ENCODE results near the gene P3H3.

Gene P3H3

DNA sequence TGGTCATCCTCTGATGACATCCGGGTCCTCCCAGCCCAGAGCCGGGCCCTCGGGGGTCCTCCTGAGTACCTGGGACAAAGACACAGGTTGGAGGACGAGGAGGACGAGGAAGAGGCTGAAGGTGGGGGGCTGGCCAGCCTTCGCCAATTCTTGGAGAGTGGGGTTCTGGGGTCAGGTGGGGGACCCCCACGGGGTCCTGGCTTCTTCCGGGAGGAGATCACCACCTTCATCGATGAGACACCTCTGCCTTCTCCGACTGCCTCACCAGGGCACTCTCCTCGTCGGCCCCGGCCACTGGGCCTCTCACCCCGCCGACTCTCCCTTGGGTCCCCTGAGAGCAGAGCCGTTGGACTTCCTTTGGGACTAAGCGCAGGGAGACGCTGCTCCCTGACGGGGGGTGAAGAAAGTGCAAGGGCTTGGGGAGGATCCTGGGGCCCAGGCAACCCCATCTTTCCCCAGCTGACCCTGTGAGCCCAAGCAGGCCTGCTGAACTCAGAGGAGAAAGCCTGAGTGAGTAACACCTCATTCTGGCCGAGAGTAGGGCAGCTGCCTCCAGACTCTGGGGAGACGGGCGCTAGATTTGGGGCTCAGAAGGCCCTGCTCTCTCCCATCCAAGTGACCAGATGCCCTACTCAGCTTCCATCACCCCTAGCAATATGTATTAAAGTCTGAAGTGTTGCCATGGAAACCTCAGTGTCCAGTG lies 1.3 kb upstream of the P3H3 start:
- DNase-seq: no peak

DNA sequence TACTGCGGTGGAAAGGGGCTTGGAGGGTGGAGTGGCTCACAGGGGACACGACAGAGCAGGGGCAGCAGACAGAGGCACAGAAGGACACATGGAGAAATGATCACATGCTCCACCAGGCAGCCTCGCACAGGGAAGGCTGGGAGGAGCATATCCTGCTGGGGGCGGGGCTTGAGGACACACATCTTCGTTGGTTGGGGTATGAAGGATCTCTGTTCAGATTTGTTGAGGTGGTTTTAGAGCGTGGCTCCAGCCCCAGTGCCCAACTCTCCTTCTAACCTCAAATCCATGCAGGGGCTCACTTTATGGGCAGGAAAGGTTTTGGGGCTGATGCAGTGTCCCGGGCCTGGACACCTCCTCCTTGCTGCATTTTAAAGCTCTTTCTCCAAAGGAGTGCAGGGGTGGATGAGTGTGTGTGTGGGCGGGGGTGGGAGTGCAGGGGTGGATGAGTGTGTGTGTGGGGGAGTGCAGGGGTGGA lies 733 bp upstream of the P3H3 start:
- peak; percentile 66 for DNase-seq

DNA sequence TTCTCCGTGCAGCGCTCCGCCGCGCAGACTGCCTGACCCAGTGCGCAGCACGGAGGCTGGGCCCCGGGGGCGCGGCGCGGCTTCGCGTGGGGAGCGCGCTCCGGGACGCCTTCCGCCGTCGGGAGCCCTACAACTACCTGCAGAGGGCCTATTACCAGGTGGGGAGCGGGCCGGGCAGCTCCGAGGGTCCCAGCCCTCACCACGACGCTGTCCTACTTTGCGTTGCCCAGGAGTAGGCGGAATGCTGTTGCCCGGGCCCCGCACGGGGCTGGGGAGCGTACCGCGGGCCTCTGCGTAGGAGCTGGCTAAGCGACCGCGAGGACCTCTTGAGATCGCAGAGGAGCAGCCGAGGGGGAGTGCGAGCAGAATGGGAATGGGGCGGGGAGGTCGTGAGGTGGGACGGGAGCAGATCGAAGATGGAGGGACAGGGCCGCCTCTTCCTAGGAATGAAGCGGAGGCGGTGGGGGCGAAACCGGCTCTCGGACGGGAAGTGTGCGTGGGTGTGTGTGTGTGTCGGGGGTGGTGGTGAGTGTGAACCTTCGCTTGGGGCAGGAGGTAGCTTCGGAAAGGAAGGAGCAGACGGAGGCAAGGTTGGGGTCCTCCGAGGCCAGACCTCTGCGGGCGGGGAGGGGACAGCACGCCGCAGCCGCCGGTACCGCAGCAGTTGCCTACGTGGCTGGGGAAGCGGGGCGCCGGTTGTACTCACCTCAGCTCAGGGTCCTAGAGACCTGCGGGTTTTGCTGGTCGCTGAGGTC lies 751 bp downstream of the P3H3 start:
- DNase-seq: peak; percentile 51

DNA sequence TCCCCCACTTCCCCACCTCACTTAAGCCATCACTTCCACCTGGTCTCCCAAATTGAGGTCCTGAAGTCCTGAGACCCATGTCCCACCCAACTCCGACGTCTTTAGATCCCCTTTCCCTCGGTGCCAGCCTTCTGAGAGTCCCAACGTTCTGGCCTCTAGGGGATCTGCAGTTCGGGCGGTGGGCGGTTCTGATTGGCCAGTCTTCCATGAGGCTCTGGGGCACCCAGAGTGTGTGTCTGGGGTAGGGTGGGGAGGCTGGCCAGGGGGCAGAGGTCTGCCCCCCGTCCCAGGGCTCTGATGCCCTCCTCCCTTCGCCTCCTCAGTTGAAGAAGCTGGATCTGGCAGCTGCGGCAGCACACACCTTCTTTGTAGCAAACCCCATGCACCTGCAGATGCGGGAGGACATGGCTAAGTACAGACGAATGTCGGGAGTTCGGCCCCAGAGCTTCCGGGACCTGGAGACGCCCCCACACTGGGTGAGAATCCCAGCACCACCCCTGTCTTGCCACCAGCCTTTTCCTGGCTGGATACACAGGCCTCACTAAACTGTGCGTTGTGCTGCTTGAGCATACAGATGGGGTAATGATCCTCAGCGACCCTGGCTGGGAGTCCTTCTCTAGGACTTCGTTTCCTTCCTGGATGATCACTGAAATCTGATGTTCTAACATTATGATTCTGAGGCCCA lies 1.5 kb downstream of the P3H3 start:
- DNase-seq: no peak

DNA sequence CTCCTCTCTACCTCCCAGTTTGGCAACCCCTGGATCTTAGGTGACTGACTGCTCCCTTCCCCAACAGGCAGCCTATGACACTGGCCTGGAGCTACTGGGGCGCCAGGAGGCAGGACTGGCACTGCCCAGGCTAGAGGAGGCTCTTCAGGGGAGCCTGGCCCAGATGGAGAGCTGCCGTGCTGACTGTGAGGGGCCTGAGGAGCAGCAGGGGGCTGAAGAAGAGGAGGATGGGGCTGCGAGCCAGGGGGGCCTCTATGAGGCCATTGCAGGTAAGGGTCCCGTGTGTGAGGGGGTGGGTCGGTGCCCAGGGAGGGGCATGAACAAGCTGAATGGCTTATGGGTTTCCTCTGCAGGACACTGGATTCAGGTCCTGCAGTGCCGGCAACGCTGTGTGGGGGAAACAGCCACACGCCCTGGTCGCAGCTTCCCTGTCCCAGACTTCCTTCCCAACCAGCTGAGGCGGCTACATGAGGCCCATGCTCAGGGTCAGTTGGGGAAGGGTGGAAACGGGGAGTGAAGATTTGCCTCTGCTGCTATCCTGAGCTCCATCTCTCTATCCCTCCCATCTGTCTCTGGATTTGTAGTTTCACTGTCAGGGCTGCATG lies 2.2 kb downstream of the P3H3 start:
- DNase-seq: no peak

DNA sequence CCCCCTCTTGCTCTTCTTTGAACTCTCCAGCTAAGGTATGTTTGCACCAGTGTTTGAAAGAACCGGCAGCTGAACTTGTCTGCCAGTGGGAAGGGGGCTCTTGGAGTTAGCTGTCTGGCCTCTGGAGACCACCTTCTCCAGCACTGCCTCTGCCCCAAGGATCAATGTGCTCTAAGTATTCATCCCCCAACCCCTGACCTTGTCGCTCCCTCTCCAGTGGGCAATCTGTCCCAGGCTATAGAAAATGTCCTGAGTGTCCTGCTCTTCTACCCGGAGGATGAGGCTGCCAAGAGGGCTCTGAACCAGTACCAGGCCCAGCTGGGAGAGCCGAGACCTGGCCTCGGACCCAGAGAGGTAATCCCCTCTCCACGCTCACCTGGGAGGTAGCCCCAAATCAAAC lies 2.8 kb downstream of the P3H3 start:
- DNase-seq: no peak

DNA sequence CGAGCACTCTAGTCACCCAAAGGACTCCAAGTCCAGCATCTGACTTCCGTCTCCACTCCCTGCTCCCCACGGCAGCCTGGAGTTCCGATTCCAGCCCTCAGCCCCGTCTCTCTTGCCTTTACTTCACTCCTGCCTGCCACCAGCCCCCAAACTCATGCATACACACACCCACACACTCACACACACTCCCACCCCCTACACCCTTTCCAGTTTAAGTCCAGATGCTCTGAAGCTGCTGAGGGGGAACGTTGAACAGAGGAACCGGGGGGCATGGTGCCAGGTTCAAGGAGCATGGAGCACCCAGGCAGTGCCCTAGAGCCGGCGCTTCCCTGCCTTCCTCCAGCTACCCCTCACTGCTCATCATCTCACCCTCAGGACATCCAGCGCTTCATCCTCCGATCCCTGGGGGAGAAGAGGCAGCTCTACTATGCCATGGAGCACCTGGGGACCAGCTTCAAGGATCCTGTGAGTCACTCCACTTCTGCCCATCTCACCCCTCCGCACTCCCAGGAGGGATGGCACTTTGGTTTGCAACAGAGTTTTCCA lies 3.3 kb downstream of the P3H3 start:
- no peak for DNase-seq

DNA sequence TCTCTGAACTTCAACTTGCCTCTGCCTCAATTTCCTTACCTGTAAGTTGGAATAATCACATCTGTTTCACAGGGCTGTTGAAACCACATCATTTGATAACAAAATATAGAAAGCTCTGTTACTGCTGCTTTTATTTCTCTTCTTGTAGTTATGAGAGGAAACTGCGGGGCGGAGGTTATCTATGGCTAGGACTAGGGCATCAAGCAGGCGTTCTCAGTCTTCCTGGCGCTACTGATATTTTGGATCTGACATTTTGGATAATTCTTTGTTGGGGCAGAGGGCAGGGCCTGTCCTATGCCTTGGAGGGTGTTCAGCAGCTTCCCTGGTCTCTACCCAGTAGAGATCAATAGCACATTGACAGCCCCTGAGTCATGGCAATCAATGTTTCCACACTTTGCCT lies 3.9 kb downstream of the P3H3 start:
- no peak for DNase-seq

DNA sequence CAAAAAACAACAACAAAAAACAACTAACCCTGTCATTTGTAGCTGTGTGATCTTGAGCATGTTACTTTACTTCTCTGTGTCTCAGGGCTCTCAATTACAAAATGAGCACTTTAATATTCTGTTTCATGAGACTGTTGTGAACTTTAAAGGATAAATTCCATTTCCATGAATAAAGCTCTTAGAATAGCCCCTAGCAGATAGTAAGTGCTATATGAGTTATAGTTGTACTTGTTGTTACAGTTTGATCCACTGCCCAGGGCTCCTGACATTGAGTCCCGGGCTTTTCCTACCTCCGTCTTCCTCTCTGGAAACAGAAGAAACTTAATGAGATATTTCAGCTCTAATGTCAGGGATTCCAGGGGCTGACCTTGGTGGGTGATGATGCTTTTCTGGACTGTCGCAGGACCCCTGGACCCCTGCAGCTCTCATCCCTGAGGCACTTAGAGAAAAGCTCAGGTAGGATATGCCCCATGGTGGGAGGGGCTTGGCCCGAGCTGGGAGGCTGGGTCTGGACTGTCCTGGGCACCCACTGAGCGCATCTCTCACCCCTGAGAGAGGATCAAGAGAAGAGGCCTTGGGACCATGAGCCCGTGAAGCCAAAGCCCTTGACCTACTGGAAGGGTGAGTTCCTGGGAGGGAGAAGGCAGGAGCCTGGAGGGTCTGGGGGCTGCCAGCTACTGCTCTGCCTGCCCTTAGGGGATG lies 5.1 kb downstream of the P3H3 start:
- no peak for DNase-seq

DNA sequence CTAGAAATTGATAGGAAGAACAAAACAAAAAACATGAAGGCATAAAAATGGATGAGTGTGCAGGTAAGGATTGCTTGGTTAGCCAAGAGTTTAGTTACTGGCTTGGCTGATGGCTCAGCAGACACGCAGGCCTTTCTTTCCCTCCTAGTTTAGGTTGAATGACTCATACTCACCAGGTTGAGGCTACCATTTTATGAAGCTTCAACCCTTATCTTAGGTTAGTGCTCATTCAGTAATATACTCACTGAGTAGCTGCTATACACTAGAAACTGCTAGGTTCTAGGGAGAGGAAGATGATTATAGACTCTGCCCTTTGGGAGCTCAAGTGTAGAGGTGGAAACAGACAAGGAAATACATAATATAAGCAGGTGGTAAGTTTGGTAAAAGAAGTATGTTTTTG lies 6.0 kb downstream of the P3H3 start:
- DNase-seq: no peak

DNA sequence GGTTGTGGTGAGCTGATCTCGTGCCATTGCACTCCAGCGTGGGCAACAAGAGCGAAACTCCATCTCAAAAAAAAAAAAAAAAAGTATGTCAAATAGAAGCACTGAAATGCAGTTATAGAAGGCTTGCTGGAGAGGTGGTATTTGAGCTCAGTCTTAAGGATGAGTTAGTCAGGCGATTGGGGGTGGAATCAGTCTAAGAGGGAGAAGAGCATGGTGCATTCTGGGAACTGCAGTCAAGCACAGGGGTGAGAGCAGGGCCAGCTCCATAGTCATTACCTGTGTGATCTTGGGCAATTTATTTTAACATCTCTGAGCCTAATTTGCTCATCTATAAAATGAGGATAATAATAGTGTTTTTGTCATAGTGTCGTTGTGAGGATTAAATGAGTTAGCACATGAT lies 6.7 kb downstream of the P3H3 start:
- DNase-seq: no peak

DNA sequence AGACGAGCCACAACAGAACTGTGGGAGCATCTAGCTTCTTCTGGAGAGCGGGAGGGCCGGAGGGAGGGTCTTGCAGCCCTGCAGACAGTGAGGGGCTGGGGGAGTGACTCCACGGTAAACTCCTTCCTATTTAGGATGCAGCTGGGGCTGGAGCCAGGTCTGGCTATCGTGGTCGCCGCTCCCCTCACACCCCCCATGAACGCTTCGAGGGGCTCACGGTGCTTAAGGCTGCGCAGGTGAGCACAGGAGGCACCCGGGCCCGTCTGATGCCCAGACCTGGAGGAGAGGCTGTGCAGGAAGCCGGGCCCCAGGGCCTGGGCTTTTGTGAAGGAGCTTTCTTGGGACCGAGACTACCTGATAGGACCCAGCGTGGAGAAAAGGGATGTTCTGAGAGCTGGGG lies 8.6 kb downstream of the P3H3 start:
- no peak for DNase-seq

DNA sequence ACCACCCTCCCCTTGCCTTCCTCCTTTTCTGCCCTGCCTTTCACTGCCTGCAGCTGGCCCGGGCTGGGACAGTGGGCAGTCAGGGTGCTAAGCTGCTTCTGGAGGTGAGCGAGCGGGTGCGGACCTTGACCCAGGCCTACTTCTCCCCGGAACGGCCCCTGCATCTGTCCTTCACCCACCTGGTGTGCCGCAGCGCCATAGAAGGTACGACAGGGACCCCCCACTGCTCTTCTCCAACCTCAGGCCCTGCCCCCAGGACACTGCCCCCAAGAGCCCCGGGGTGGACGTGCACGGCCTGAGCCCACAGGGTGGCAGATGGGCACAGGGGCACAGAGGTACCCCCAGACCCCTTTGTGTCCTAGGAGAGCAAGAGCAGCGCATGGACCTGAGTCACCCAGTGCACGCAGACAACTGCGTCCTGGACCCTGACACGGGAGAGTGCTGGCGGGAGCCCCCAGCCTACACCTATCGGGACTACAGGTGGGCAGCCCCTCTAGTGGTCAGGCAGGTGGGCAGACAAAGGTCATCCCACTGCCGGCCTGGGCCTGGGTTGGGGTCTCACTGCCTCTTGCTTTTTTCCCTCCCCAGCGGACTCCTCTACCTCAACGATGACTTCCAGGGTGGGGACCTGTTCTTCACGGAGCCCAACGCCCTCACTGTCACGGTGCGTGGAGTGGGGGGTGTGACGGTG lies 9.3 kb downstream of the P3H3 start:
- DNase-seq: no peak

DNA sequence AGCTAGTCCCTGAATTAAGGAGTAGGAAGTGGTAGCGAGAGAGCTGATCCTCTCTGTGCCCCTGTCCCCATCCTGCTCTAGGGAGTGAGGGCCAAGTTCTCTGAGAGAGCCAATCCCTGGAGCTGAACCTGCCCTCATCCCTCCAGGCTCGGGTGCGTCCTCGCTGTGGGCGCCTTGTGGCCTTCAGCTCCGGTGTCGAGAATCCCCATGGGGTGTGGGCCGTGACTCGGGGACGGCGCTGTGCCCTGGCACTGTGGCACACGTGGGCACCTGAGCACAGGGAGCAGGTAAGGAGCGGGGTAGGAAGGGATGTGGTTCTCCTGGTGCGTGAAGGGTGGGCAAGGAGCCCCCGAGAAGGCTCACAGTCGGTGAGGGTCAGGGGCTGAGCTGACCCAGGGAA lies 10.6 kb downstream of the P3H3 start:
- DNase-seq: no peak

DNA sequence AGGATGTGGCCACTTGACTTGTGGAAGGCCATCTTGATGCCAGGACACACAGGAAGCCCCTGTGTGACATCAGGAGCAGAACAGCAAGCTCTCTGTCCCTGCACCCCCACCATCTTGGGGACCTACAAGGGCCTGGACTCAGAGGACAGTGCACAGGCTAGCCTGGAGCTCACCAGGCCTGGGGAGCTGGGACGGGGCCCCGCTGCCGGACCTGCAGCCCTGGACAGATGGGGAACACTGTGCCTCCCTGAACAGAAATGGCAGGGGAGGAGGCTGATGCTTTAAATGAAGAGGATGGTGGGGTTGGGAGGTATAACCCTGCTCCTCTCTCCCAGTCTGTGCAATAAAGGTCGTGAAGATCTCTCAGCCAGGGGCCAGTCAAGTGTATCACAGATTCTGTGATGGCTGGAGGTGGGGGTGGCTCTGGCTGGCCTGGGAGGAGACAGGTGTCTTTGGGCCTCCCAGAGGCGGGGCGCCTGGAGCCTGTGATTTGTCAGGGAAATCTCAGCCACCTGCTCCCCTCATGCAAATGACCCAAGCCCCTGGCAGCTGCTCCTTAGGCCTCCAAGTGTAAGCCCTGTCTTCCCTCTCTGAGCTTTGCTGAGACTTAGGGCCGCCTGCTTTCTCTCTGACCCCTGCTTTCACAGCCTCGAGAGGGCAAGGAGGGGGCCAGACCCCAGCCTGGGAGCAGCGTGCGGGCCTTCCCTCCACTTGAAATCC lies 11.4 kb downstream of the P3H3 start:
- no peak for DNase-seq

DNA sequence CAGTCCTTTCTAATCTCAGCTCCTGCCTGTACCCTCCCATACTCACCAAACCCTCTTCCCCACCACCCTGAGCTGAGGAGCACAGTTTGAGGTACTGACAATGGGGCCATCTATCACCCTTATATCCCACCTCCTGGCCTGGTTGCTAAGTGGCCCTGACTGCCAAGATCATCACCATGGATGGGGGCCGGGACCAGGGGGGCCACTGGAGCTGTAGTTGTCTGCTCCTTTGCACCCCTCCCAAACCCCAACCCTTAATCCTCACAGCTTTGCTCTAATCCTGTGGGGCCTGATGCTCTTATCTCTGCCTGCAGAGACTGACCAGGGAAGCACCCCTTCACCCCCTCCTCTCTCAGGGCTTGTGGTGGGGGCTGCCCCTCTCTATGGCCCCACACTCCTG lies 12.1 kb downstream of the P3H3 start:
- peak; percentile 60 for DNase-seq

DNA sequence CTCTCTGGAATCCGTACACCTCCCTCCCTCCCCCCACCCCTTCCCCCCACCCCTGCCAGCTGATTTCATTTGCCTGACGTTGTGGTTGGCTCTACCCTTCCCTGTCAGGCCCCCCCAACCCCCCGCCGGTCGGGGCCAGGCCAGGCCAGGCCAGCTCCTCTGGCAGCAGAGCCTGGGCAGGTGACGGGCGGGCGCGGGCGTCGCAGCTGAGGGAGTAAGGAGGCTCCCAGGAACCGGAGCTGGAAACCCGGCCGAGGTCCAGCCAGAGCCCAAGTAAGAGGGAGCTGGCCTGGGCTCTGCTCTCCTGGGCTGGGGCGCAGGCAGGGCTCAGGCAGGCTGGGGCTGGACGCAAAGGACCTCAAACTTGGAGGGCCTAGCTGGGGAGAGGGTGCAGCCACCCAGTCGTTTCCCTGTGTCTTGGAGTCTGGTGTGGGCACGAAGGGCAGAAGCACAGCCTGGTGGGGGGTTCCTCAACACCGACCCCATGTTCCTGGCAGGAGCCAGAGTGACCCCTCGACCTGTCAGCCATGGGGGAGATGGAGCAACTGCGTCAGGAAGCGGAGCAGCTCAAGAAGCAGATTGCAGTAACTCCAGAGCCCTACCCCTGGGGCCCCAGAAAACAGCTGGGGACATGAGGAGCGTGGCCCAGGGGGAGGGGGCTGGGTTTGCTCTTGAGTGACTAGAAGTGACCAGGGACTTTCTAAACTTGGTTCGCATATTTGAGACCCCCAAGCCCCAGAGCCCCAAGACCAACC lies 12.7 kb downstream of the P3H3 start, which contains the start of gene GNB3:
Gene GNB3, plus strand, starts transcription at position 165 of the 755 bp plus-strand sequence. Its CDS starts 363 bp downstream, at position 528.
- no peak for DNase-seq

DNA sequence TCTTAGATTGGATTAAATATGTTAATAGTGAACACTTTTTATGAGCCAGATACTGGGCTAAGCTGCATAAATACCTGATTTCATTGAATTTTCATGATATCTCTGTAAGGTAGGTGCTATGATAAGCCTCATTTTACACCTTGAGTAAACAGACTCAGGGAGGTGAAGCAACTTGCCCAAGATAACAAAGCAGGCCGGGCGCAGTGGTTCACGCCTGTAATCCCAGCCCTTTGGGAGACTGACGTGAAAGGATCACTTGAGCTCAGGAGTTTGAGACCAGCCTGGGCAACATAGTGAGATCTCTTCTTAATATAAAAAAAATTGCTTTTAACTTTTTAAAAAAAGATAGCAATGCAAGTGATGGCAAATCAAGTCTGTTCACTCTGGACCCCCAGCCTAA lies 13.9 kb downstream of the P3H3 start:
- no peak for DNase-seq

DNA sequence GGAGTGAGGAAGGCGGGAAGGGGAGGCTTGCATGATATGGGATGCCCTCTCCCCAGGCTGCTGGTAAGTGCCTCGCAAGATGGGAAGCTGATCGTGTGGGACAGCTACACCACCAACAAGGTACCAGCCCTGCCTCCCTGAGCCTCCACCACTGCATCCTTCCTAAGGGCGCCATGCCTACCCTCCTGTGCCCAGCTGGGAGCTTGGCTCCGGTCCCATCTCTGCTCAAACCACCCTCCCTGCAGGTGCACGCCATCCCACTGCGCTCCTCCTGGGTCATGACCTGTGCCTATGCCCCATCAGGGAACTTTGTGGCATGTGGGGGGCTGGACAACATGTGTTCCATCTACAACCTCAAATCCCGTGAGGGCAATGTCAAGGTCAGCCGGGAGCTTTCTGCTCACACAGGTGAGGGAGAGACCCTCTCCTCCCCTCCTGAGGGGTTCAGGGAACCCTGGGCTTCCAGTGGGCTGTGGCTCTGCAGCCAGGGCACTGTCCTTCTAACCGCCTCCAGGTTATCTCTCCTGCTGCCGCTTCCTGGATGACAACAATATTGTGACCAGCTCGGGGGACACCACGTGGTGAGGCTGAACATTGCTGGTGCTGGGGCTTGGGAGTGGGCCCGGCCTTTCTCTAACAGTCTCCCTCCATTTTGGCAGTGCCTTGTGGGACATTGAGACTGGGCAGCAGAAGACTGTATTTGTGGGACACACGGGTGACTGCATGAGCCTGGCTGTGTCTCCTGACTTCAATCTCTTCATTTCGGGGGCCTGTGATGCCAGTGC lies 15.1 kb downstream of the P3H3 start:
- DNase-seq: peak; percentile 71

DNA sequence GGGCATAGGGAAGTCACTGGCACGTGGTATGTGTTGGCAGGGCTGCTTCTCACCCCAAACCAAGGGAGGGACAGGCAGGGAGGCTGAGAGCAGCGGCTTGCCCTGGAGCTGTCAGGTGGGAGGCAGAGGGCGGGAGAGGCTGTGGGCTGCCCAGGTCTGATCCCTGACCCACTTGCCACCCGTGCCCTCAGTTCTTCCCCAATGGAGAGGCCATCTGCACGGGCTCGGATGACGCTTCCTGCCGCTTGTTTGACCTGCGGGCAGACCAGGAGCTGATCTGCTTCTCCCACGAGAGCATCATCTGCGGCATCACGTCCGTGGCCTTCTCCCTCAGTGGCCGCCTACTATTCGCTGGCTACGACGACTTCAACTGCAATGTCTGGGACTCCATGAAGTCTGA lies 17.2 kb downstream of the P3H3 start:
- no peak for DNase-seq

Data from hematopoietic multipotent progenitor cell treated with erythropoietin and hydrocortisone succinate and interleukin-3 and kit ligand, for 4 days (in vitro differentiated cells).